Germinal center (tissue), 1 donor: ENCODE results near the gene HSD17B8.
"Not testable (repeated sequence)": the region's sequence is repeated elsewhere in the genome, so short reads cannot be mapped to it uniquely, and the experiment has no call there.

Experiments
- DNase-seq: peaks from one replicate; pipeline ENCODE4 v3.0.0; 2012; ENCODE audit warnings: mixed read lengths, low spot score

The HSD17B8 gene

GRCh38 chr6:33206027-33206863, 1.8 kb downstream of the HSD17B8 start:
- no peak for DNase-seq

DNA sequence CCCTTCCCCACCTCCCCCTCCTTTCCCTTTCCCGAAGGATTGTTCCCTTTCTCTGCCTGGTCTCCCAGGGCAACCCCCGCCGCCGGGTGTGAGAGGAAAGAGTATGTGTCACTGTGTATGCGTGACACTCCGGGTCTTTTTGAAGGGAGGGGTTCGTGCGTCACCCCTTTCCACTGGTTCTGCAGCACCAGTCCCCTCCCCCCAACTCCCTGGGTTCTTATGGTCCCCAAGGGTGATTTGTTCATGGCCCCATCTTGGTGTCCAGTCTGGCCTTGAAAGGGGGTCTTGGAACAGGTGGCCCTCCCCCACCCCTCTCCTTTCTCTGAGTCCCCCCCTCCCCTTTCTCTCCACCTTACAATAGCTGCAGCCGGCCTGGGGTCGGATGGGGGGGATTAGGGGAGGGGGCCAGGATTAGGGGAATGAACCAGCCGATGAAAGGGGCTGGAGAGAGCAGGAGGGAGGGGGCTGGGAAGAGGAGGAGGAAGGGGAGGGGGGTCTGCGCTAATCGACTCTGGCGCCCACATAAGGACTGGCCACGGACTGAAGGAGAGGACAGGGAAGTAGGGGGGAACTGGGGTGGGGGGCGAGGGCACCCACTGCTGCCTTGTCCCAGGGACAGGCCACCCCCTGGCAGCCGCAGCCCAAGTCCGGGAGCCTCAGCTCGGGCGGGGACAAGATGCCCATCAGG, 2.6 kb downstream of the HSD17B8 start:
- DNase-seq, result no peak

- DNase-seq, result no peak
Measured at GRCh38 chr6:33207552-33208090, 3.2 kb downstream of the HSD17B8 start.

- DNase-seq, result peak; percentile 94
Measured at GRCh38 chr6:33208091-33208967, 3.9 kb downstream of the HSD17B8 start, which contains the start of gene RING1. Gene RING1 (plus strand): TSS chr6:33208500. CDS start chr6:33208823, 323 bp downstream.

DNA sequence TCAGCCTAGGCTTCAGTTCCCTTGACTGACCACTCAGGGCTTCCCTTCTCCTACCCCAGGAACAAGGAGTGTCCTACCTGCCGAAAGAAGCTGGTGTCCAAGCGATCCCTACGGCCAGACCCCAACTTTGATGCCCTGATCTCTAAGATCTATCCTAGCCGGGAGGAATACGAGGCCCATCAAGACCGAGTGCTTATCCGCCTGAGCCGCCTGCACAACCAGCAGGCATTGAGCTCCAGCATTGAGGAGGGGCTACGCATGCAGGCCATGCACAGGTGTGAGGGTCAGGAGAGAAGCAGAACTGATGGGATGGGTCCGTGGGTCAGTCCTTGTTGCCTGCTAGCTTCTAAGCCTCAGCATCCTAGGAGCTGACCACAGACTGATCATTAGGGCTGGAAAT, 5.4 kb downstream of the HSD17B8 start:
- no peak for DNase-seq

GRCh38 chr6:33211136-33211535, 6.7 kb downstream of the HSD17B8 start:
- peak; percentile 1 for DNase-seq

DNA sequence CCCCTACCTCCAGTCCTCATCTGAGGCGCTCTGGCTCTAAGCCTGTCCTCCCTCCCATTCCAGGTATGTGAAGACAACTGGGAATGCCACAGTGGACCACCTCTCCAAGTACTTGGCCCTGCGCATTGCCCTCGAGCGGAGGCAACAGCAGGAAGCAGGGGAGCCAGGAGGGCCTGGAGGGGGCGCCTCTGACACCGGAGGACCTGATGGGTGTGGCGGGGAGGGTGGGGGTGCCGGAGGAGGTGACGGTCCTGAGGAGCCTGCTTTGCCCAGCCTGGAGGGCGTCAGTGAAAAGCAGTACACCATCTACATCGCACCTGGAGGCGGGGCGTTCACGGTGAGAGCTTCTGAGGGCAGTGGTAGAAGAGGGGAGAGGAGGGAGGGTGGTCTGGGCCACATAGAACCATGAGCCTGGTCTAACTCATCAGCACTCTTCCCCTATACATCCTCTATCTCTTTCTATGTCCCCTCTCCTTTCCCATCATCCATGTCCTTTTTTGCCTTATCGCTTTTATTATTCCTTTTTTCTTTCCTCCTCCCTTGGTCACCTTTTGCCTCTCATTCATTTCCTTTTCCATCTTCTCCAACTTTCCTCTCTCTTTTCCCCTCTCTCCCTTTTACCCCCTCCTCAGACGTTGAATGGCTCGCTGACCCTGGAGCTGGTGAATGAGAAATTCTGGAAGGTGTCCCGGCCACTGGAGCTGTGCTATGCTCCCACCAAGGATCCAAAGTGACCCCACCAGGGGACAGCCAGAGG, 7.4 kb downstream of the HSD17B8 start:
- DNase-seq, result peak; percentile 1

- DNase-seq, result no peak
Measured at GRCh38 chr6:33212857-33213165, 8.4 kb downstream of the HSD17B8 start.

- peak; percentile 36 for DNase-seq
Measured at GRCh38 chr6:33213166-33213988, 8.9 kb downstream of the HSD17B8 start.

DNA sequence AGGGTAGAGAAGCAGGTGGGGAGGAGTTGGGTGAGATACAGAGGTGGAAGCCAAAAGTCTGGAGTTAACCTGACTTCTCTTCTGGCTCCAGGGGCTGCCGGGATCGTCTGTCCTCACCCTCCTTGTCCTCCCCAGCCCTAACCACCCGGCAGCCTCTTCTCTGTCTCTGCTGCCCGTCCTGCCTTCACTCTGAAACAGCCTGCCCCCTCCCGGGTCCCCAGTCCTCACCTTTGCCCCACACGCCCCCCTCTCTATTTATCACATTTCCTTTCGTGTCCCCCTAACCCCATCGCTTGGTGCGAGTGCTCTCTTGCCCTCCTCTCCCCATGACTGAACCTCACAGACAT, 9.5 kb downstream of the HSD17B8 start:
- peak; percentile 8 for DNase-seq

- DNase-seq, result peak; percentile 1
Measured at GRCh38 chr6:33215271-33216116, 11.0 kb downstream of the HSD17B8 start.

DNA sequence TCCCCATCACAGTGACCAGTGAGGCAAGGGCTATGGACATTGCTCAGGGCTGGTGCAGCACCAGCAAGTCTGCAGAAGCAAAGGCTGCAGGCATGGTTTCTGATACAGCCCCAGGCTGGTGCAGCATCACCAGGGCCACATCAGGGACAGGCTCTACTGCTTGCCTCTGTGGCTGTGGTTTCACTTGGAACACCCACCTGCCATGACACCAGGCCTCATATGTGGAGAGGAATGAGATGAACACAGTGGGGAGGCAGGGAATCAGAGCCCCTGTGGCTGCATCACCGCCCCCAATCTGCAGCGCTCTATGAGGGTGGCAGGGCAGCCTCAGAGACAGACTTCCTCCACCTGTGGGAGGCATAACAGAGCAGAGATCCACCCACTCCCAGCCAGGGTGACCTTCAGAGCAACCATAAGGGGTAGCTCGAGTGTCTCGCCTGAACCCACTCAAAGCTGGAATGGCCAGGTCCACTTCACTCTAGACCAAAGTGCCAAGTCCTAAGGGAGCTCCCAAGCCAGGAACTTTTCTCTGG, 11.7 kb downstream of the HSD17B8 start:
- DNase-seq, result no peak

GRCh38 chr6:33217246-33217645, 12.8 kb downstream of the HSD17B8 start:
- no peak for DNase-seq

DNA sequence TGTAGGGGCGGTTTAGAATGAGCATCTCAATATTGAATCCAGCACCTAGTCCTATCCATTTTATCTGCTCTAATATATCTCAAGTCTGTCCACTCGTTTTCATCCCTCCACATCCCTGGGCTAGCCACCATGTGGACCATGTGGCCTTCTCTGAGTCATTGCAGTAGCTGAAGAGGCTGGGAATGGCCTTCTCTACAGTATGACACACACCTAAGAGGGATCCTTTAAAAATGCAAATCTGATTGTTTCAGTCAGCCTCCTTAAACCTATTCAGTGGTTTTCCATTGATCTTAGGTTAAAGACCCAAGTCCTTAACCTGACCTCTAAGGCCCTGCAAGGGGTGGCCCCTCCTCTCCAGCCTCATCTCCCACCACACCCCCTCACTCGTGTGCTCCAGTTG, 13.2 kb downstream of the HSD17B8 start:
- no peak for DNase-seq

DNA sequence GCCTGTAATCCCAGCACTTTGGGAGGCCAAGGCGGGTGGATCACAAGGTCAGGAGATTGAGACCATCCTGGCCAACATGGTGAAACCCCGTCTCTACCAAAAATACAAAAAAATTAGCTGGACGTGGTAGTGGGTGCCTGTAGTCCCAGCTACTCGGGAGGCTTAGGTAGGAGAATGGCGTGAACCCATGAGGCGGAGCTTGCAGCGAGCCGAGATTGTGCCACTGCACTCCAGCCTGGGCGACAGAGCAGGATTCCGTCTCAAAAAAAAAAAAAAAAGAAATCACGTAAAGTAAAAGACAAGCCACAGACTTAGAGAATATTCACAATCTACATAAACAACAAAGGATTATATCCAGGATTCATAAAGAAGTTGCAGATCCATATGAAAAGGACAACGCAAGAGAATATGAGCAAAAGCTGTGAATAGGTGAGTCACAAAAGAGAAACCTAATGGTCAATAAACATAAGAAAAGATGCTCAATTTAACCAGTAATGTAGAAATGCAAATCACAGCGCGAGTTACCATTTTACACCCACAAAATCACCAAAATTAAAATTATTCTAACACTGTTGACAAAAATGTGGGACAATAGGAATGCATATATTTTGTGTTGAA, 22.2 kb downstream of the HSD17B8 start:
- DNase-seq, result not testable (repeated sequence)

- no peak for DNase-seq
Measured at GRCh38 chr6:33235221-33235634, 30.8 kb downstream of the HSD17B8 start.

- no peak for DNase-seq
Measured at GRCh38 chr6:33236328-33236727, 31.9 kb downstream of the HSD17B8 start.

DNA sequence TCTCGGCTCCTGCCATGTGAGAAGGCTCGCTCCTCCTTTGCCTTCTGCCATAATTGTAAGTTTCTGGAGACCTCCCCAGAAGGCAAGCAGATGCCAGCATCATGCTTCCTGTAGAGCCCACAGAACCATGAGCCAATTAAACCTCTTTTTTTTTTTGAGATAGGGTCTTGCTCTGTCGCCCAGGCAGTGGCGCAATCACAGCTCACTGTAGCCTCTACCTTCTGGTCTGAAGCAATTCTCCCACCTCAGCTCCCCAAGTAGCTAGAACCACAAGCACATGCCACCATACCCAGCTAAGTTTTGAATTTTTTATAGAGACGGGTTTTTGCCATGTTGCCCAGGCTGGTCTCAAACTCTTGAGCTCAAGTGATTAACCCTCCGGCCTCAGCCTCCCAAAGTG, 32.4 kb downstream of the HSD17B8 start:
- DNase-seq, result no peak

DNA sequence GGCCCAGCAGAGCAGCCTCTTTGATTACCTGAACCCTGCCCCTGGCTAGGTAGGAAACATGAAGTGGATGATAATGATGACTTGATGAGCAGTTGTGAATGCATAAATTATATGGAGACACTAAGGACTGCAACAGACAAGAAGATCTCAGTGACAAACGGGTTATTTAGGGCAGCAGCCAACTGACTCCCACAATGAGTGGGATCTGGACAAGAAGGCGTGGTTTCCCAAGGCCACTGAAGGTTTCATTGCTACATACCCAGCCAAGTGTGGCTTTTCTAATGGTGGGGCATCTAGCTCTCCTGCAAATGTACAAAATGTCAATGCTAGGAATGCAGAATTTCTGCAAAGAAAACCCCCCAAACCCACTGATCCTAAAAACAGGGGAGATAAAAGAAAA, 33.3 kb downstream of the HSD17B8 start:
- DNase-seq, result no peak
